ENCODE data around the gene ISM2. TPM values are rescaled to one million over a fixed set of nuclear protein-coding genes. Genes with fewer than 3 reads are reported as not detected.

ISM2 gene
- total and polyA plus RNA-seq, 2 of the 13 experiments (the other 11 are each of a cell fraction or from before 2014, with no cell fraction given) = 1.8 to 40.7 TPM

- TF ChIP-seq ZBTB4 (CRISPR knock-in tag; IDR thresholded peaks at IDR 0.05; ENCODE audit: borderline replicate concordance) (0 out of 2 replicates have a peak, but pooled peaks have one; percentile 46), SAP130 (CRISPR knock-in tag; IDR thresholded peaks at IDR 0.05; ENCODE audit: low read depth) (peak; percentile 86), ZNF609 (CRISPR knock-in tag; IDR thresholded peaks at IDR 0.05; ENCODE audit: borderline replicate concordance) (peak; percentile 60; the same call in 1 of the 2 replicates), PAXIP1 (CRISPR knock-in tag; conservative IDR thresholded peaks at IDR 0.05) (peak; percentile 95), ZNF574 (CRISPR knock-in tag; IDR thresholded peaks at IDR 0.05) (peak; percentile 27; the same call in 1 of the 2 replicates), MYPOP (CRISPR knock-in tag; IDR thresholded peaks at IDR 0.05) (0 out of 2 replicates have a peak, but pooled peaks have one; percentile 59), KDM2A (CRISPR knock-in tag; IDR thresholded peaks at IDR 0.05; ENCODE audit: borderline replicate concordance, low read depth) (no peak), KLF9 (CRISPR knock-in tag; IDR thresholded peaks at IDR 0.05; ENCODE audit: low read depth) (no peak), NCOA2 (CRISPR knock-in tag; IDR thresholded peaks at IDR 0.05) (peak; percentile 47; the same call in 1 of the 2 replicates), MIER2 (CRISPR knock-in tag; IDR thresholded peaks at IDR 0.05) (no peak)
Measured at GRCh38 chr14:77502109-77502782, 3.6 kb upstream of the ISM2 start (continued).

Measured in HepG2 (cell line).